HepG2 (cell line): Measurements from ENCODE around the gene PLP1. TPM values are rescaled to one million over a fixed set of nuclear protein-coding genes. Genes with fewer than 3 reads are reported as not detected.

Experiments
- ATAC-seq: fragments of 200-7000 bp; cut with Tn5 transposase; 3 replicates; pipeline ENCODE4 v1.9.1; 2020; ENCODE audit warnings: mild to moderate bottlenecking, moderate library complexity
- BruUV-seq: library from RNA; stranded (reverse); fragments of 400-500 nt; replicated peaks from 2 replicates; lab custom pipeline; 2021; lab: Mats Ljungman, UMichigan
- CTCF ChIA-PET: fragments of 300-600 bp; formaldehyde crosslinking; extraction: SDS; loops from one replicate; lab custom pipeline; 2021; ENCODE audit warnings: low total read pairs, inconsistent platforms, low intra/inter-chr PET ratio; lab: Yijun Ruan, JAX
- POLR2A ChIA-PET: fragments of 350-600 bp; sonication (Branson Sonifier 250); formaldehyde crosslinking; loops from one replicate; lab custom pipeline; 2020; ENCODE audit warnings: antibody characterized with exemption, inconsistent platforms; lab: Yijun Ruan, JAX
- DNase-seq: peaks from one replicate; pipeline ENCODE4 v3.0.0-alpha.2; 2015; ENCODE audit warnings: low spot score
- FAIRE-seq: peaks from 3 replicates; lab custom pipeline; 2011; peaks lifted over from hg19 to GRCh38; lab: Jason Lieb, UNC
- H2AFZ ChIP-seq: one replicate; pipeline ENCODE4 v1.6.1; 2011; ENCODE audit warnings: low read length, inconsistent platforms
- H3K27ac ChIP-seq: fragments of 300-600 bp; 3 replicates; pipeline ENCODE4 v1.8.0; 2011; ENCODE audit warnings: mixed run types, mild to moderate bottlenecking, mixed read lengths, low read length, inconsistent platforms; ENCODE audit not compliant: insufficient read depth; ENCODE audit errors: extremely low read length
- H3K27me3 ChIP-seq, 2 experiments: fragments of 200-600 bp in 1 of 2; 2 replicates in 1 of 2; 3 replicates in 1 of 2; pipeline versions ENCODE4 v1.6.0 to v1.8.0; 2011; ENCODE audit warnings: low read length in 2 of 2, mild to moderate bottlenecking in 2 of 2, moderate library complexity in 2 of 2, inconsistent platforms in 1 of 2; ENCODE audit not compliant: insufficient read depth in 2 of 2, control insufficient read depth in 1 of 2
- H3K36me3 ChIP-seq, 2 experiments: fragments of 200-600 bp in 1 of 2; replicated peaks in 1 of 2; 2 replicates in 1 of 2; 3 replicates in 1 of 2; pipeline versions ENCODE4 v1.5.1 to v1.8.0; 2011; ENCODE audit warnings: low read length in 2 of 2, inconsistent platforms in 1 of 2; ENCODE audit not compliant: insufficient read depth in 2 of 2, control insufficient read depth in 1 of 2
- H3K4me1 ChIP-seq: 2 replicates; pipeline ENCODE4 v1.5.1; 2012; ENCODE audit warnings: low read length, inconsistent platforms; ENCODE audit not compliant: insufficient read depth
- H3K4me2 ChIP-seq: 2 replicates; pipeline ENCODE4 v1.6.0; 2011; ENCODE audit warnings: low read depth, low read length, inconsistent platforms
- H3K4me3 ChIP-seq, 3 experiments: fragments of 200-600 bp in 1 of 3; sonication (generic), shearing (Covaris generic) in 1 of 3; replicated peaks in 1 of 3; 2 replicates each; pipeline ENCODE4 v1.5.1; 2011 to 2016; ENCODE audit warnings: low read length in 3 of 3, inconsistent platforms in 2 of 3, low read depth in 2 of 3, mild to moderate bottlenecking in 2 of 3, control low read depth in 1 of 3, mixed read lengths in 1 of 3; ENCODE audit not compliant: insufficient read depth in 1 of 3
- H3K79me2 ChIP-seq: one replicate; pipeline ENCODE4 v1.6.1; 2011; ENCODE audit warnings: low read length, inconsistent platforms; ENCODE audit not compliant: insufficient read depth
- H3K9ac ChIP-seq: 2 replicates; pipeline ENCODE4 v1.6.0; 2011; ENCODE audit warnings: mild to moderate bottlenecking, low read depth, low read length, inconsistent platforms; ENCODE audit not compliant: insufficient read depth
- H3K9me3 ChIP-seq: 2 replicates; pipeline ENCODE4 v1.5.1; 2012; ENCODE audit warnings: mild to moderate bottlenecking, low read length
- H4K20me1 ChIP-seq: 2 replicates; pipeline ENCODE4 v1.6.0; 2011; ENCODE audit warnings: inconsistent platforms, mild to moderate bottlenecking, low read length, moderate library complexity; ENCODE audit not compliant: insufficient read depth
- ERF ChIP-seq: IDR thresholded peaks from 2 replicates; pipeline ENCODE4 v1.6.1; 2018; ENCODE audit warnings: missing biosample characterization, missing genetic modification reagents
- HOMEZ ChIP-seq: IDR thresholded peaks from 2 replicates; pipeline ENCODE4 v1.6.1; 2016; ENCODE audit warnings: low read depth
- MLXIP ChIP-seq: sonication (generic); formaldehyde crosslinking; IDR thresholded peaks from 2 replicates; pipeline ENCODE4 v1.9.0; 2021; ENCODE audit warnings: missing genetic modification reagents, borderline replicate concordance
- NFAT5 ChIP-seq: sonication (generic); formaldehyde crosslinking; IDR thresholded peaks from 2 replicates; pipeline ENCODE4 v1.4.0; 2020; ENCODE audit warnings: missing genetic modification reagents
- PHB2 ChIP-seq: fragments of 450-650 bp; IDR thresholded peaks from 2 replicates; pipeline ENCODE4 v1.6.1; 2018; ENCODE audit not compliant: partially characterized antibody
- PLSCR1 ChIP-seq: sonication (generic); formaldehyde crosslinking; IDR thresholded peaks from 2 replicates; pipeline ENCODE4 v1.5.0; 2020; ENCODE audit warnings: missing genetic modification reagents, mild to moderate bottlenecking, borderline replicate concordance
- SIX1 ChIP-seq: sonication (generic); formaldehyde crosslinking; IDR thresholded peaks from 2 replicates; pipeline ENCODE4 v1.4.0; 2020; ENCODE audit warnings: missing genetic modification reagents, borderline replicate concordance
- ZBTB14 ChIP-seq: sonication (generic); formaldehyde crosslinking; IDR thresholded peaks from 2 replicates; pipeline ENCODE4 v1.4.0; 2020; ENCODE audit warnings: missing genetic modification reagents
- ZNF335 ChIP-seq: sonication (generic); formaldehyde crosslinking; IDR thresholded peaks from 2 replicates; pipeline ENCODE4 v1.4.0; 2020; ENCODE audit warnings: missing genetic modification reagents
- ZNF501 ChIP-seq: sonication (generic); formaldehyde crosslinking; IDR thresholded peaks from 2 replicates; pipeline ENCODE4 v1.5.1; 2020; ENCODE audit warnings: mild to moderate bottlenecking, moderate library complexity, missing genetic modification reagents
- in situ Hi-C: cut with HindIII; loops from 2 replicates; pipeline ENCODE4 v1.10.0; 2017; ENCODE audit warnings: low pct_unique_long_range_greater_than_20kb; ENCODE audit not compliant: extremely low pct_ligation_motif_present
- intact Hi-C: fragments of 100-400 bp; cut with micrococcal nuclease; formaldehyde crosslinking; loops from one replicate; pipeline ENCODE4 v1.10.0; 2022; ENCODE audit not compliant: unreplicated experiment
- polyA plus RNA-seq, 8 experiments: library from polyadenylated mRNA; depleted of rRNA in 3 of 8; stranded (reverse) in 7 of 8; unstranded in 1 of 8; fragments of >200 nt; fragmentation: Illumina TruSeq in 4 of 8; extraction: Trizol in 4 of 8; gene quantifications; 2 replicates each; pipeline versions ENCODE4 v1.2.1 to v1.2.3, GENCODE V29; 2011 to 2016; ENCODE audit warnings: low read depth in 4 of 8, missing spikeins in 1 of 8, mixed read lengths in 1 of 8; ENCODE audit not compliant: insufficient read depth in 1 of 8
- total RNA-seq, 5 experiments: library from RNA; depleted of rRNA; stranded (reverse); fragments of >200 nt; fragmentation: Illumina TruSeq; extraction: Trizol; gene quantifications; 2 replicates each; pipeline ENCODE4 v1.2.3, GENCODE V29; 2016; ENCODE audit warnings: low read depth in 1 of 5

The PLP1 gene
- total and polyA plus RNA-seq, 2 of the 13 experiments (the other 11 are each of a cell fraction or from before 2014, with no cell fraction given), result 0.15 to 0.27 TPM

GRCh38 chrX:103800318-103800717, 23.7 kb downstream of the PLP1 start (continued):
- no peak for TF ChIP-seq ERF
- TF ChIP-seq SIX1 (CRISPR knock-in tag), result no peak
- TF ChIP-seq ZNF335 (CRISPR knock-in tag), result no peak
- no peak for TF ChIP-seq MLXIP (CRISPR knock-in tag)
- TF ChIP-seq HOMEZ (CRISPR knock-in tag), result no peak

GRCh38 chrX:103805860-103806259, 29.2 kb downstream of the PLP1 start:
- H3K9me3 ChIP-seq, result no peaks in the 10 kb centered on the region
- no TSS peak for BruUV-seq
- no peak overlapping the region for H3K9ac ChIP-seq
- H3K4me3 ChIP-seq, result no peak overlapping the region
- ChIA-PET POLR2A (interaction anchor here (2.2 kb wide), 2 partner anchors 115 to 120 kb away, joined by 5 to 11 read pairs; partner anchors contain the start of gene MORF4L2), CTCF (no interaction called here)
- no peak for ATAC-seq
- no peaks in the 10 kb centered on the region for H4K20me1 ChIP-seq
- peak; percentile 59 for DNase-seq
- no peaks in the 10 kb centered on the region for H3K79me2 ChIP-seq
- peaks cover 24% of the 10 kb centered on the region for H3K4me1 ChIP-seq
- H3K27ac ChIP-seq, result no peak overlapping the region
- FAIRE-seq, result peak; percentile 81
- H3K36me3 ChIP-seq, result no peaks in the 10 kb centered on the region
- H2AFZ ChIP-seq, result no peak overlapping the region
- in situ Hi-C loops, result loop anchor here (5.0 to 25.0 kb wide), 2 partner anchors 114 to 269 kb away; no protein-coding TSS in a partner anchor
- H3K4me2 ChIP-seq, result no peak overlapping the region
- intact Hi-C loops, result no loop called here
- H3K27me3 ChIP-seq, result no peaks in the 10 kb centered on the region
- TF ChIP-seq NFAT5 (CRISPR knock-in tag) (no peak), PLSCR1 (CRISPR knock-in tag) (no peak), PHB2 (no peak), ZBTB14 (CRISPR knock-in tag) (no peak), ZNF501 (CRISPR knock-in tag) (no peak)
